H9 (cell line): ENCODE measurements around the gene PHLDA1. TPM values are rescaled to one million over a fixed set of nuclear protein-coding genes. Genes with fewer than 3 reads are reported as not detected.
"Not testable (repeated sequence)": the region's sequence is repeated elsewhere in the genome, so short reads cannot be mapped to it uniquely, and the experiment has no call there.

ENCODE experiments used
- DNase-seq: peaks from one replicate; pipeline ENCODE4 v3.0.0-alpha.2; 2017
- H2AFZ ChIP-seq: one replicate; pipeline ENCODE4 v1.6.1; 2013; ENCODE audit warnings: mild to moderate bottlenecking, low read length, control low read depth, moderate library complexity
- H2AK5ac ChIP-seq: 2 replicates; pipeline ENCODE4 v1.6.1; 2013; ENCODE audit warnings: low read length, control low read depth, mixed read lengths; ENCODE audit not compliant: insufficient read length
- H2BK120ac ChIP-seq: one replicate; pipeline ENCODE4 v1.6.1; 2013; ENCODE audit warnings: low read depth, mild to moderate bottlenecking, low read length, control low read depth, inconsistent platforms; ENCODE audit not compliant: poor library complexity, severe bottlenecking
- H2BK12ac ChIP-seq: 2 replicates; pipeline ENCODE4 v1.6.1; 2013; ENCODE audit warnings: low read length, control low read depth, mixed read lengths, low read depth; ENCODE audit not compliant: insufficient read length
- H2BK15ac ChIP-seq: 2 replicates; pipeline ENCODE4 v1.6.1; 2013; ENCODE audit warnings: low read depth, low read length, control low read depth
- H2BK20ac ChIP-seq: one replicate; pipeline ENCODE4 v1.6.1; 2013; ENCODE audit warnings: low read depth, mild to moderate bottlenecking, low read length, control low read depth, inconsistent platforms; ENCODE audit not compliant: poor library complexity, severe bottlenecking
- H2BK5ac ChIP-seq: 2 replicates; pipeline ENCODE4 v1.6.1; 2013; ENCODE audit warnings: low read length, control low read depth, mixed read lengths; ENCODE audit not compliant: insufficient read length
- H3K14ac ChIP-seq: 2 replicates; pipeline ENCODE4 v1.6.1; 2013; ENCODE audit warnings: low read length, control low read depth; ENCODE audit not compliant: insufficient read depth
- H3K18ac ChIP-seq: 2 replicates; pipeline ENCODE4 v1.6.1; 2013; ENCODE audit warnings: low read depth, mild to moderate bottlenecking, mixed read lengths, low read length, control low read depth; ENCODE audit not compliant: insufficient read length
- H3K23ac ChIP-seq: 2 replicates; pipeline ENCODE4 v1.6.1; 2013; ENCODE audit warnings: low read length, control low read depth, mixed read lengths, low read depth; ENCODE audit not compliant: insufficient read length
- H3K23me2 ChIP-seq: 2 replicates; pipeline ENCODE4 v1.6.1; 2013; ENCODE audit warnings: low read depth, mild to moderate bottlenecking, mixed read lengths, low read length, control low read depth; ENCODE audit not compliant: insufficient read length, poor library complexity, severe bottlenecking
- H3K27ac ChIP-seq: 2 replicates; pipeline ENCODE4 v1.5.1; 2013; ENCODE audit warnings: low read length, control low read depth, mixed read lengths, low read depth; ENCODE audit not compliant: insufficient read length
- H3K27me3 ChIP-seq: 2 replicates; pipeline ENCODE4 v1.6.1; 2013; ENCODE audit warnings: low read length, control low read depth, inconsistent platforms; ENCODE audit not compliant: insufficient read depth
- H3K4ac ChIP-seq: 2 replicates; pipeline ENCODE4 v1.6.1; 2013; ENCODE audit warnings: low read depth, mild to moderate bottlenecking, control low read depth, inconsistent platforms, low read length, moderate library complexity
- H3K4me1 ChIP-seq: 2 replicates; pipeline ENCODE4 v1.6.1; 2013; ENCODE audit warnings: low read length, control low read depth, inconsistent platforms; ENCODE audit not compliant: insufficient read depth
- H3K4me2 ChIP-seq: 2 replicates; pipeline ENCODE4 v1.6.1; 2013; ENCODE audit warnings: low read length, control low read depth, mixed read lengths; ENCODE audit not compliant: insufficient read length, insufficient read depth
- H3K56ac ChIP-seq: 2 replicates; pipeline ENCODE4 v1.6.1; 2013; ENCODE audit warnings: low read depth, mild to moderate bottlenecking, mixed read lengths, low read length, control low read depth; ENCODE audit not compliant: insufficient read length
- H3K79me1 ChIP-seq: 2 replicates; pipeline ENCODE4 v1.6.1; 2013; ENCODE audit warnings: low read depth, mild to moderate bottlenecking, moderate library complexity, low read length, control low read depth, inconsistent platforms; ENCODE audit not compliant: insufficient read depth, poor library complexity, severe bottlenecking
- H3K79me2 ChIP-seq: 2 replicates; pipeline ENCODE4 v1.6.1; 2013; ENCODE audit warnings: low read length, control low read depth, inconsistent platforms; ENCODE audit not compliant: insufficient read depth
- H3K9ac ChIP-seq: 2 replicates; pipeline ENCODE4 v1.6.1; 2013; ENCODE audit warnings: low read length, control low read depth, mixed read lengths; ENCODE audit not compliant: insufficient read length; ENCODE audit errors: extremely low read depth
- H3K9me3 ChIP-seq: one replicate; pipeline ENCODE4 v1.6.1; 2013; ENCODE audit warnings: low read depth, low read length, inconsistent platforms; ENCODE audit not compliant: control insufficient read depth
- H3T11ph ChIP-seq: one replicate; pipeline ENCODE4 v1.6.1; 2013; ENCODE audit warnings: mild to moderate bottlenecking, low read length, control low read depth, inconsistent platforms
- H4K20me1 ChIP-seq: one replicate; pipeline ENCODE4 v1.6.1; 2013; ENCODE audit not compliant: control insufficient read depth, insufficient read length, insufficient read depth
- H4K5ac ChIP-seq: 2 replicates; pipeline ENCODE4 v1.6.1; 2013; ENCODE audit warnings: low read depth, mild to moderate bottlenecking, mixed read lengths, low read length, control low read depth; ENCODE audit not compliant: insufficient read length
- H4K8ac ChIP-seq: replicated peaks from 2 replicates; pipeline ENCODE4 v1.6.1; 2013; ENCODE audit warnings: low read length, control low read depth, mixed read lengths, low read depth; ENCODE audit not compliant: insufficient read length
- H4K91ac ChIP-seq: 2 replicates; pipeline ENCODE4 v1.6.1; 2013; ENCODE audit warnings: low read depth, mild to moderate bottlenecking, moderate library complexity, mixed read lengths, low read length, control low read depth; ENCODE audit not compliant: insufficient read length
- H3K27ac Mint-ChIP-seq, 3 experiments: 2 replicates in 2 of 3; 3 replicates in 1 of 3; pipeline ENCODE4 v1.8.0; 2020 to 2021; ENCODE audit warnings: mixed read lengths in 3 of 3, mild to moderate bottlenecking in 1 of 3, moderate library complexity in 1 of 3
- H3K27me3 Mint-ChIP-seq: 2 replicates; pipeline ENCODE4 v1.8.0; 2021; ENCODE audit warnings: low read depth, mild to moderate bottlenecking, moderate library complexity, mixed read lengths
- H3K36me3 Mint-ChIP-seq, 3 experiments: 2 replicates in 2 of 3; 3 replicates in 1 of 3; pipeline ENCODE4 v1.8.0; 2020 to 2021; ENCODE audit warnings: low read depth in 3 of 3, mixed read lengths in 3 of 3; ENCODE audit not compliant: insufficient read depth in 1 of 3
- H3K4me1 Mint-ChIP-seq, 2 experiments: 2 replicates each; pipeline ENCODE4 v1.8.0; 2020; ENCODE audit warnings: mixed read lengths in 2 of 2
- H3K4me3 Mint-ChIP-seq, 2 experiments: 2 replicates in 1 of 2; 3 replicates in 1 of 2; pipeline ENCODE4 v1.8.0; 2020 to 2021; ENCODE audit warnings: mild to moderate bottlenecking in 2 of 2, mixed read lengths in 2 of 2, moderate library complexity in 1 of 2
- H3K9me3 Mint-ChIP-seq, 2 experiments: 2 replicates in 1 of 2; 3 replicates in 1 of 2; pipeline ENCODE4 v1.8.0; 2020; ENCODE audit warnings: mild to moderate bottlenecking in 2 of 2, mixed read lengths in 2 of 2, moderate library complexity in 1 of 2
- CTCF ChIP-seq: fragments of 200-600 bp; sonication (generic); conservative IDR thresholded peaks from 3 replicates; pipeline ENCODE4 v1.8.0; 2021; ENCODE audit warnings: antibody characterized with exemption, mild to moderate bottlenecking
- WGBS: extraction: QIAGEN DNeasy Blood & Tissue Kit; methylation state at CpG from one replicate; pipeline ENCODE4 v1.1.7; 2013; ENCODE audit warnings: missing lambda C conversion rate, low lambda C conversion rate, mixed read lengths; ENCODE audit not compliant: insufficient read length; ENCODE audit errors: extremely low coverage; 5-methylcytosine and 5-hydroxymethylcytosine counted together
- total RNA-seq: library from RNA; stranded (reverse); gene quantifications from 2 replicates; pipeline ENCODE4 v1.2.1, GENCODE V29; 2021

Gene PHLDA1
- total RNA-seq, 1 experiment from 2014 or later, result 106 TPM

- no peak overlapping the region for H3K18ac ChIP-seq
- no peak overlapping the region for H4K8ac ChIP-seq
- H3K14ac ChIP-seq, result no peak overlapping the region
- H4K91ac ChIP-seq, result no peak overlapping the region
- H2BK15ac ChIP-seq, result no peak overlapping the region
- H2BK120ac ChIP-seq, result no peak overlapping the region
- TF ChIP-seq CTCF, result no peak
- H2AK5ac ChIP-seq, result no peak overlapping the region
- no peak overlapping the region for H2BK5ac ChIP-seq
- Mint-ChIP-seq H3K4me1 (peaks cover 22 to 31% of the 10 kb centered on the region in 2 experiments), H3K27ac (peak overlapping the region in 1 of 3 experiments; percentile 1; a peak in 1 of 7 replicates), H3K27me3 (peaks cover 1% of the 10 kb centered on the region; the same call in 1 of the 2 replicates), H3K9me3 (peaks cover 10 to 19% of the 10 kb centered on the region in 2 experiments), H3K4me3 (no peak overlapping the region), H3K36me3 (peaks cover 7 to 17% (median 10%) of the 10 kb centered on the region in 3 experiments; a peak in 6 of 7 replicates)
- H3K79me2 ChIP-seq, result no peaks in the 10 kb centered on the region
- no peak overlapping the region for H3K27ac ChIP-seq
- H3K79me1 ChIP-seq, result no peaks in the 10 kb centered on the region
- no peak overlapping the region for H3K4me2 ChIP-seq
- no peak overlapping the region for H3K4ac ChIP-seq
- no peak overlapping the region for H3K56ac ChIP-seq
- no CpG with 5 or more reads among the region's 7 CpGs for WGBS
- no peaks in the 10 kb centered on the region for H3K23me2 ChIP-seq
- H3K27me3 ChIP-seq, result no peaks in the 10 kb centered on the region
- no peak overlapping the region for H2AFZ ChIP-seq
- H2BK20ac ChIP-seq, result no peak overlapping the region
- peaks cover 4% of the 10 kb centered on the region for H3K4me1 ChIP-seq
- H2BK12ac ChIP-seq, result no peak overlapping the region
- H3T11ph ChIP-seq, result no peak overlapping the region
- DNase-seq, result no peak
- H4K20me1 ChIP-seq, result no peaks in the 10 kb centered on the region
- no peak overlapping the region for H4K5ac ChIP-seq
- no peak overlapping the region for H3K23ac ChIP-seq
- H3K9ac ChIP-seq, result no peak overlapping the region
- no peaks in the 10 kb centered on the region for H3K9me3 ChIP-seq
Measured at GRCh38 chr12:75984577-75985182, 46.9 kb downstream of the PHLDA1 start.

- H3K4ac ChIP-seq, H3K18ac ChIP-seq, H3K9ac ChIP-seq, H4K91ac ChIP-seq, H4K5ac ChIP-seq, H2AFZ ChIP-seq, H3K79me2 ChIP-seq, H3K4me1 ChIP-seq, H3K23ac ChIP-seq, H3T11ph ChIP-seq, DNase-seq, H2BK20ac ChIP-seq, H2BK120ac ChIP-seq, H3K27me3 ChIP-seq, H4K8ac ChIP-seq, H3K9me3 ChIP-seq, H2AK5ac ChIP-seq, H3K14ac ChIP-seq, H3K56ac ChIP-seq, H3K4me2 ChIP-seq, H3K79me1 ChIP-seq, H3K27ac ChIP-seq, H4K20me1 ChIP-seq, H3K4me3 Mint-ChIP-seq, H2BK12ac ChIP-seq, H2BK5ac ChIP-seq, H3K27me3 Mint-ChIP-seq, H2BK15ac ChIP-seq, H3K23me2 ChIP-seq: not testable (repeated sequence)
- Mint-ChIP-seq H3K9me3 (peaks cover 9 to 14% of the 10 kb centered on the region in 2 experiments), H3K4me1 (peaks cover 26 to 36% of the 10 kb centered on the region in 2 experiments), H3K36me3 (peaks cover 6 to 14% (median 10%) of the 10 kb centered on the region in 3 experiments; a peak in 5 of 7 replicates), H3K27ac (peak overlapping the region in 1 of 3 experiments; percentile 77; a peak in 1 of 7 replicates)
- no CpG with 5 or more reads among the region's 4 CpGs for whole genome bisulfite sequencing
Measured at GRCh38 chr12:75983851-75984250, 47.7 kb downstream of the PHLDA1 start.
